GM12892 (cell line): ENCODE measurements around the gene CST3.

Experiments
- POLR2A ChIP-seq: IDR thresholded peaks from 2 replicates; pipeline ENCODE4 v1.6.1; 2011; ENCODE audit warnings: low read depth, low read length, control low read depth
- POLR2AphosphoS5 ChIP-seq: IDR thresholded peaks from 2 replicates; pipeline ENCODE4 v1.6.1; 2011; ENCODE audit warnings: low read depth, low read length, control low read depth

GRCh38 chr20:23664954-23665353, 27.2 kb upstream of the CST3 start:
- TF ChIP-seq POLR2AphosphoS5, result no peak
- TF ChIP-seq POLR2A, result no peak
